Mesangial cell (primary cell): ENCODE data around the gene UTY. TPM values are rescaled to one million over a fixed set of nuclear protein-coding genes. Genes with fewer than 3 reads are reported as not detected.

Source experiments
- total RNA-seq: library from RNA; depleted of rRNA; stranded (reverse); fragments of >200 nt; gene quantifications from 2 replicates; pipeline ENCODE4 v1.2.3, GENCODE V29; 2015

UTY gene
- total RNA-seq = not detected in 2 replicates

GRCh38 chrY:13479828-13480227 lies at the start of gene UTY:
Gene UTY (minus strand): TSS chrY:13480033. CDS start chrY:13479665, 368 bp downstream.

Other genes starting within 250 kb of the UTY start
- not detected in 2 replicates for gene TMSB4Y, start 223.9 kb upstream of the UTY start, total RNA-seq